ENCODE measurements around the gene DIP2C.

GRCh38 chr10:476455-476780, 213.1 kb downstream of the DIP2C start:
- TF ChIP-seq USF2 (IDR thresholded peaks at IDR 0.05; ENCODE audit: borderline replicate concordance, low read depth, low read length) (no peak), CTCF (IDR thresholded peaks at IDR 0.05) (no peak)
